GM18858 (cell line): Measurements from ENCODE around the gene S100A12.

Experiments
- ATAC-seq: cut with Tn5 transposase; IDR thresholded peaks from one replicate; pipeline ENCODE4 v1.9.1; 2021; ENCODE audit not compliant: unreplicated experiment

Gene S100A12

DNA sequence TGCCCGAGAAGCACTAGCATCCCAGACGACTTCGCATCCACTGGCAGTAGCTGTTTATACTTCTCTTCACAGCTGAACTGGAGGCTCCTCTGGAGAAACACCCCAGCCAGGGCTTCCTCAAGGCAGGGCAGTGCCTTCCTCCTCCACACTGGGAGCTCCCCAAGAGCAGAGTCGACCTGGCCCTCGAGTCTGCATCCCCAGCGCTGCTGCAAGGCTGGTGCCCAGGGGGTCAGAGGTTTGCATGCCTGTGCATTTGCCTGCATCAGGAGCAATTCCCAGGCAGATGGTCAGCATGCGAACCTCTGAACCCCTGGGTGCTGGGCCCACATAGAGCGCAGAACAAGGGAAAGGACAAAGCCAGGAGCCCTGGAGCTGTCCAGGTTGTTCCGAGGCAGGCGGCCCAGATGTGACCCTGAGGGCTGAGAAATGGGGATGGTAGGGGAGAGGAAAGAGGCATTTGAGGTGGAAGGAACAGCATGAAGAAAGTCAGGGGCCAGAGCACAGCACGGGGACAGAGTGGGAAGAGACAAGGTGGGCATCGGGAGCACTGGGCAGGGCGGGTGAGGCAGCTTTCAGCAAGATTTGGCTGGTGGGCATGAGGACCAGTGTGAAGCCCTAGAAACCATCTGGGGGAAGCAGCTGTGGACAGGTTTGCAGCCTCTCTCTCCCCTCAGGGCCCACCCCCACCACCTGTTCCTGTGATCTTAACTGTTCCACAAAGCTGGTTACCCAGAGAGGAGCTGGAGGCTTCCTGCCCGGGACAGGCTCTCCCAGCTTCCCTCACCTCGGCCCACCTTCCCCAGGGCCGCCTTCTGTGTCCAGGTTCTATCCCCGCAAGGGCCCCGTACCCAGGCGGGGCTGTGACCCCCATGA lies 21.9 kb upstream of the S100A12 start:
- ATAC-seq: no peak

DNA sequence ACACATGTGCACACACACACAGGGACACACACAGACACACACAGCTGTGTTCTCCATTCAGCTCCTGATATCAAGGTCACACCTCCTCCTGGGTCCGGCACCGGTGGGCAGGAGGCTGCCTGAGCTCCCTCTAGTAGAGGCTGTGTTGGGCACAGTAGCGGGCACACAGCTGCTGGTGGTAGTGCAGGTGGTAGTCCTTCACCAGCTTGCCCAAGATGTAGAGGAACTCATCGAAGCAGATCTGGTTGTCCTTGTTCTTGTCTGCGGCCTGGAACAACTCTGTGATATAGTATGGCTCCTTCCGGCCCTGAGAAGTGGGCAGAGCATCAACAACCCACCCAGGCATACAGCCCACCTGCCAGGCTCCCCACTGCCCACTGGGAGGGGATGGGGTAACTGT lies 21.0 kb upstream of the S100A12 start:
- ATAC-seq: no peak

DNA sequence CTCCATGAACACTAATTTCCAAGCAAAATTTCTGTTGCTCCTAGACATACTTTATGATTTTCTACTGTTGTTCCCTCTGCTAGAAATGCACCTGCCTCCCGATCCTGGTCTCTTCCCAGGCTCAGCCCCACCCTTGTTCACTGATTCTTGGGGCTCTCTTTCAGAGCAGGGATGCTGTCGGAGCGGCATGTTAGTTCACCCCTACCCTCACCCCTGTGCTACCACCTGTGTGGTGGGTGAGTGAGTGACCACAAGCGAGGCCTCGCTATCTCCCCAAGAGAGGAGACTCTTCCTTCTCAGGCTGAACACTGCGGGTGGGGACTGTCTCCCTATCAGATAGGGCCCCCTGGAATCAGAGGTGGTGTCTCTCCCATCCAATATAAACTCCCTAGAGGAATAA lies 20.4 kb upstream of the S100A12 start:
- no peak for ATAC-seq

DNA sequence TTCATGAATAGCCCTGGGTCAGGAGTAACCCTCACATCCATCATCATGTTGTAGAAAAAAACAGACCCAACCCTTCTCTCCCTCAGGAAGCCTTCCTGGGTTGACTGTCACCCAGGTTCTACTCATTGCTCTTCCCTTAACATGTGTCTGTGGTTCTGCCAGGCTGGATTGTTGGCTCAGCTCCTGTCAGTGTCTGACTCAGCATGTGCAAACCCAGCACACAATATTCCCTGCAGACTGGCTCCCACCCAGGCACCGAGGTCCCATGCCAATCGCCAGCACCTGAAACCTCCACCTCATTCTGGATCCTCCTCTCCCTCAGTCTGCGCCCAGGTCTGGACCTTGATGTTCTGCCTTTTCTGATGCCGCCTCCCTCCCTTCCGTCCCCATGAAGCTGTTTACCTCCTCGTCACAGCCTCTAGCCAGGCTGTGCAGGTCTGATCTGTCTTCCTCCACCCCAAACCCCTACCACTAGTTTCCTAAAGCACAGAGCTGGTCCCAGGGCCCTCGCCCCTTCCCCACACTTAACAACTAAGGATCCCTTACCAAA lies 19.8 kb upstream of the S100A12 start:
- ATAC-seq: no peak

DNA sequence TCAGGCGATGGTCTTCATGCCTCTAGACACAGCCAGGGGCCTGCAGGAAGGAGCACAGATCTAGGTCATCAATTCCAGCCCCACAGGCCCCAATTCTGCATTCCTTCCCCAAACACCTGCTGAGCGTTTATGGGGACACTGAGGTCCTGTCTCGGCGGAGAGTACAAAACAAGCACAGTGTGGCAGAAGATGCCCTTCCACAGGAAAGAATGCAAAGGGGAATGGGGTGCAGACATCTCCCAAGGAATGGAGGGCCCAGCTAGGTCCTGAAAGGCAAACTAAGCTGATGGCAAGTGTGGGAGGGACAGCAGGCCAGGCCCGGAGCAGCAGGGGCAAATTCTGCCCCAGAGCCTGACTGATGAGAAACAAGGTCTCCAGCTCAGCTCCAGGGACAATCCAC lies 19.0 kb upstream of the S100A12 start:
- no peak for ATAC-seq

DNA sequence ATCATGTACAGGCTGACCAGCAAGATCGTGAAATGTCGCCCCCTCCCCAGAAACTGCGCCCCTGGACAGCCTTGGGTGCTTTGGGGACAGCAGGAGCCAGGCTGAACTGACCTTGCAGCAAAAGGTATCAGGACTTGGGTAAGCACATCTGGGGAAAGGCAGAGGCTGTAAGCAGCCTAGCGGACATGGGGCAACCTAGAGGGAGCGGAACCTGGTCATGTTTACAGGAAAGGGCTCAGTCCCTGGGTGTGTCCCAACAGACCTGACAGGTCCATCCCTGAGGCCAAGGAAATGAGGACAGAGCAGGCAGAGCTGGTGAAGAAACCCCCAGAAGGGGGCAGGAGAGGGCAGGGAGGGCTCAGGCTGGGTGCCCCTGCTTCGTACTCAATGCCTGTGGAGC lies 18.5 kb upstream of the S100A12 start:
- no peak for ATAC-seq

DNA sequence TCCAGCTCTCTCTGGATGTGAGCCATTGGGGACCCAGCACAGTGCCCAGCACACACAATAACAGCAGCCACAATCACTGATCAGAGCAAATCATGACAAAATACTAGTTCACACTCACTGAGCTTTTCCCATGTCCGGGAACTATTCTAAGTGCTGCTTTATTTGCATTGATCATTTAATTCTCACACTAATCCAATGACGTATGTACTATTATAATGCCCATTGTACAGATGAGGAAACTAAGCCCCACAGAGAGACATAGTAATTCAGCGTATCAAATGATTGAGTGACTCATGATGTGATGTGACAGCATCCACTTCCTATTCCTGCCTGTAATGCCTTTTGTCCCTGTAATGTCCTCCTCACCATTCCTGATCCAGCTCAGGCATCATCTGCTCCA lies 17.4 kb upstream of the S100A12 start:
- ATAC-seq: no peak

DNA sequence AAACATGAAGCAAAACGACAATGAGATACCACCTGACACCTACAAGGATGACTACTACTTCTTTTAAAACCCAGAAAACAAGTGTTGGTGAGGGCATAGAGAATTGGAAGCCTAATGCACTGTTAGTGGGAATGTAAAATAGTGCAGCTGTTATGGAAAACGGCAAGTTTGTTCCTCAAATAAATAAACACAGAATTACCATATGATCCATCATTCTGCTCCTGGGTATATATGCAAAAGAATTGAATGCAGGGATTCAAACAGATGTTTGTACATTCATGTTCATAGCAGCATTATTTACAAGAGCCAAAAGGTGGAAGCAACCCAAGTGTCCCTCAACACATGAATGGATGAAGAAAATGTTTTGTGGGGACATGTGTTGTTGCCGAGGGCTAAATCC lies 16.8 kb upstream of the S100A12 start:
- ATAC-seq: no peak

DNA sequence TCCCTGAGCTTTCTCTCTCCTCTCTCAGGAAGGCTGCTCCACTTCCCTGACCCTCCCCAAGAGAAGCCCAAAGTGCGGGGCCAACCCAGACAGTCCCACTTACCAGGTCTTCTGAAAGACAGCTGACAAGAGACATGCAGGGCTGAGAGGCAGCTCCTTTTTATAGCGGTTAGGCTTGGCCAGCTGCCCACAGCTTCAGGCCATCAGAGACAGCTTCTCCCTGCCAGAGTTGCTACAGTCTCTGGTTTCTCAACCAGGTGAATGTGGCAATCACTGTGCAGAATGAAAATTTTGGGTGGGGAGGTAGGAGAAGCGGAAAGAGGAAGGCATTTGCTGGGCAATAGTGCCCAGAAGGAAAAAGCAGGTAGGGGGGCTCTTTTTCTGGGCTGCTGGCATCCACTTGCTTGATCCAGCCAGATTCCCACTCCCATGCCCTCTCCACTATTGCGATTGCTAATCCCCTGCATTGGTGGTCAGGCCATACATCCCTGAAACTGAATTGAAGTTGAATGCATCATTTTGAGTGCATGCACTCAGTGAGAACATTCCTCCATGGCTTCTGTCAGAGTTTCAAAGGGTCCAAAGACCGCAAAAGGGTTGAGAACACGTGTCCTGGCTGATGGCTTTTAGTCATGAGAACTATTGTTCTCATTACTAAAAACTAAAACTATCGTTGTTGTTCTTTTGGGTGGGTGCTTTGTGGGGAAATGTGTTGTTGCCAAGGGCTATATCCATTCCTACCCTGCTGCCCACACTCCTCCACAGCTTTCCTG lies 15.7 kb upstream of the S100A12 start, which contains the start of gene S100A8:
TSS of gene S100A8 (minus strand) at position 136 of the 773 bp plus-strand sequence. CDS start 538 bp downstream, outside the sequence.
- no peak for ATAC-seq

DNA sequence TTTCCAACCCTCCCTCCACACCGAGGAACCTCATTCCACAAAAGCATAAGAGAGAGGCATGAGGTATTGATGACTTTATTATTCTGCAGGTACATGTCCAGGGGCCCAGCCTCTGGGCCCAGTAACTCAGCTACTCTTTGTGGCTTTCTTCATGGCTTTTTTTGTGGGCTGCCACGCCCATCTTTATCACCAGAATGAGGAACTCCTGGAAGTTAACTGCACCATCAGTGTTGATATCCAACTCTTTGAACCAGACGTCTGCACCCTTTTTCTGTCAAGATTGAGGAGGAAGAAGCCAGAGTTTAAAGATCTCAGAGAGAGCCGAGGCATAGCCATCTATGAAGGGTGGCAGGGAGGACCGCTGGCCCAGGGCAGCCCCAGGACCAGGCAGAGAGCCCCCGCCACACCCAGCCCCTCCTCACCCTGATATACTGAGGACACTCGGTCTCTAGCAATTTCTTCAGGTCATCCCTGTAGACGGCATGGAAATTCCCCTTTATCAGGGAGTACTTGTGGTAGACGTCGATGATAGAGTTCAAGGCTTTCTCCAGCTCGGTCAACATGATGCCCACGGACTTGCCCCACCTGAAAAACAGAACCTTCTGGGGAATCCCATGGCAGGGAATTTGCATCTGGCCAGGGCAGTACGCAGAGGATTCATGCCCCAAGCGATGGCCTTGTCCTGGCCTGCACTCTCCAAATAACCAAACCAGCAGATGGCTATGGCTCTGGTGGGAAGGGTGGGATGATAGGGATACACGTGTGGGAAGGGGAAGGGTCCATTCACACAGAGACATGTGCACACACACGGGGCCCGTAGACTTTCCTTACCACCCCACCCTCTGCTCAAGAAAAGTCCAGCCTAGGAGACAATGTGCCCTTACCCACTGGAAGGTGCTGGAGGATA lies 14.8 kb upstream of the S100A12 start:
- ATAC-seq: no peak

DNA sequence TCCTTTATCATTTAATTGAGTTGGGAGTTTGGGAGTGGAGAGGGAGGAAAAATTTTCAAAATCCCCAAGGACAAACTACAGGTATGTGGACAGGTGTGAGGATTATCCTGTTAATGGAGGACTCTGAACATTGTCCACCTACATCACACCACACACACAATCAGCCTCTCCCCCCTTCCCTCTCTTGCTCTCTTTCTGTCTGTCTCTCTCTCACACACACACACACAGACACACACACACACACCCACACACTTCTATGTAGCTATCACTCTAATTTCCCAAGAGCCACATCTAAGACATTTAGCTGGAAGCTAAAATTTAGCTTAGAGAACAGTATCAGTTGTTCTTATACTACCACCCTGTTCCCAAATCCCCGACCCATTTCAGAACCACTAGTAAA lies 14.0 kb upstream of the S100A12 start:
- no peak for ATAC-seq

DNA sequence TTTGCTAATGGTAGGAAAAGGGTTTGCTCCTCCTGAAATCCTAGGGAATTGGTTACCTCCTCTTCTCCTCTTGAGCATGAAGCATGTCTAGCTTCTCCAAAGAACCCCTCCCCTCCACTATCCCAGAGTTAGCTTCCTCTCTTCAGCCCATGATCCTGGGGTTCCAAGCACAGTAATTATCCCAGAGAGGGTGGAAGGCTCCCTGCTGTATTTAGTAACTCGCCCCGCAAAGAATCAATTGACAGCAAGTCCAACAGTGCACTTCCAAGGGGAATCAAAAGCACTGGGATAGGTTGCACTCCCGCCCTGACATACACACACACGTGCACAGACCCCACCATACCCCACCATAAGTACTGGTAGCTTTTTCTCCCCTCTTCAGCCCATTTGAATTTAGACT lies 12.4 kb upstream of the S100A12 start:
- no peak for ATAC-seq

DNA sequence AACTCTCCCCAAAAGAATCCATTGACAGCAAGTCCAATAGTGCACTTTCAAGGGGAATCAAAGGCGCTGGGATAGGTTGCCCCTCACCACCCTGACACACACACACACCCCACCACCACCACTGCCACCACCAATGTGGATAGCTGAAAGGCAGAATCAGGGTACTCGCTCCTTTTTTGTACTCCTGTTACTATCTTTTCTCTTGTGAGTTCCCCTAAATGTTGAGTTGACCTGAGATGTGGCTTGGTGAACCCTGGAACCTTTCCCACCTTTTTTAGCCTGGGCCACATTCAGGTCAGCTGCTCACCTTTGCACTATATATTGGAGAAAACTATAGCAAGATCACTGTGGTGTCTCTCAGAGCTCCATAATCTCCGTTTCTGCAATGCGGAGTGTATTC lies 11.6 kb upstream of the S100A12 start:
- no peak for ATAC-seq

DNA sequence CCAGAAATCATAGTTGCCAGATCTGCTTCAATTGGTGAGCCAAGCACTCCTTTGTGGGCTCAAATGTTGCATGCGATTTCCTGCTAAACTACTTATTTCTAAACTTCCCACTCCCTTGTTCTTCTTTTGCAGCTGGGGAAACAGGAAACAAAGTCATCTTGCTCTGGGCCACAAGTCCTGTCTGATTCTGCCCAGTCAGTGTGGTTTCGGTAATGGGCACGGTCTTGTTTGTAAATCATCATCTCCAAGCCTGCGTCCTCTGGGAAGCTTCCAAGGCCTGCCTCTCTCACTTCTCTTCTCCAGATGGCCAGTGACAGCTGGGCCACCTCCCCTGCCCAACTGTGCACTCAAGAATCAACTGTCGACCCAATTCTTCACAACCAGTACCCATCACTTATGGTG lies 11.1 kb upstream of the S100A12 start:
- no peak for ATAC-seq

DNA sequence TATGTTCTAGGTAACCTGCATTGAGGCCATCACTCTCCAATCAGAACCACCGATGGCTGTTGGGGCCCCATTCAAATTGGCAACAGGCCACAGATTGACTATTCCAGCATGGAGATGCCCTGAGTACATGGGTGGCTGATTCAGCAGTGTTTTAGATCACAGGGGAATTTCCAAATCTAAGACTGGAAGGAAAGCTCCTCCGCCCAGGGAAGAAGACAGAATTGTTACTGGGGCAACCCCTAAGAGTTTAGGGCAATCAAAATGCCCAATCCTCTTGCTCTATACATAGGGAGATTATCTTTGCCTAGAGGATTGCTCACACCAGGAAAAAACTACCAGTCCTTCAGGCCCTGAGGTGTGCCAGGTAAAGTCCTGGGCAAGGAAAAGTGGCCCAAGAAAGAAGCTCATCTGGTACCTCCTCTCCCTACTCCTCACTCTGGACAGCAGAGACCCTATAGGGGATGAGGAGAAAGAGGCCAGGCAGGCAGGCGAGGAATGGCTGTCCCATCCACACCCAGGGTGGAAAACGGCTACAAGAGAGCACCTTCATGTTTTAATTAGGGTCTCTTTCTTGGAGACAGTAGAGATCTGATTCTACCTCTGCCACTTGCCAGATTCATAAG lies 9.6 kb upstream of the S100A12 start:
- ATAC-seq: no peak

DNA sequence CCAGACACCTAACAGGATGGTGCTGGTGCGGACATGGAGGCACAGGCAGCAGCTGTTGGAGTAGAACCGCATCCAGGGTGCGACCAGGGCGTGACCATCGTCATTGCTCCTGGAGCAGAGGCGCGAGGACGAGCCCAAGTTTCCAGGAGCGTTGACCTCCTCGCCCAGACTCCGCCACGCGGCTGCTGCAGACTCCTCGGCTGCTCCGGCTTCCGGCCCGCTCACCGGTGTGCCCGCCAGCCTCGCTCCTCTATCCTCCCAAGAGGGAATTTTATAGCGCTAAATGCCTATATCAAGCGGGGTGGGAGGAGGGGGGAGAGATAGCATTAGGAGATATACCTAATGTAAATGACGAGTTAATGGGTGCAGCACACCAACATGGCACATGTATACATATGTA lies 5.3 kb upstream of the S100A12 start:
- no peak for ATAC-seq

DNA sequence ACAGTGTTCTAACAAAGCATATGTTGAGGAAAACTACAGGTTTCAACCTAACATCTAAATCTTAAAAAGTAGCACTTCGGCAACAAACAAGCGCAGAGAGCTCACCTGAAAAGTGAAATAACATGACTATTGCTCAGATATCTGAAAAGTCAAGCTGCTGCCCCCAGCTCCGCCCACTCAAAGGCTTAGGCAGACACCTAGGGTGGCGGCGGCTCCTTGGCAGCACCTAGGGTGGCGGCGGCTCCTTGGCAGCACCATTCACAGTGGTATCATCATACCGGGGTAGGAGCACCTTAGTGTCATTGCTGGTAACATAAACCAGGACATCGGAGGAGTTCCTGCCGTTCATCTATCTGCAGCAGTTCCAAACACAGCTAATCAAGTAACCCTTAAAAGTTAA lies 4.2 kb upstream of the S100A12 start:
- ATAC-seq: no peak

DNA sequence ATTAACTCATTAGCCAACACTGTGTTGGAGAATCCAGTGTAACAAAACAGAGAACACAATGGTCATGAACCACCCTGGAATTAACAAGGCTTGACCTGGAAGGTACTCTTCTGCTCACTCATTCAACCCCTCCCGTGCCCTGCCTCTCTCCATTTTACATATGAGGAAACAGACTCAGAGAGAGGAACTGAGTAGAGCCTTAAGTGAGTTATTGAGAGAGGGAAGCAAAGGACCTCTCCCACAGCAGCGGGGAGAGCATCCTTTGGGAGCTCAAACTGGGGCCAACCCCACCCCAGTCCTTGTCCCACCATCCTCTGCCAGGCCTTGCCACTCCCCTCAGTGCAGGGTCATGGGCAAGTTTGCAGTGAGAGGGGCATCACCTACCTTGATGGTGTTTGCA lies 1.4 kb downstream of the S100A12 start:
- ATAC-seq: no peak

DNA sequence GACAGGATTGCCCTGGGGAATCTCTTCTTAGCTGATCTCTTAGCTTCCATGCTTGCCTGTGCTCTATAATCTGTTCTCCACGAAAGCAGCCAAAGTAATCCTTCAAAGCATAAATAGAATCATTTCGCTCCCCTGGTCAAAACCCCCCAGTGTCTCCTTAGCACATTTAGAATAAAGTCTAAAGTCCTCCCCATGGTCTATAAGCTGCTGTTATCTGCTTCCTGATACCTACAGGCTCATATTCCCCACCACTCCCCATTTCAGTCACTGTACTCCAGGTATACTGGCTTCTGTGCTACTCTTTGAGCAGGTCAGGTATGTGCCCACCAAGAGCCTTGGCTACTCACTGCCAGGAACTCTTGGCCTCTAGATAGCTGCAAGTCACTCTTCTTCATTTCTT lies 2.9 kb downstream of the S100A12 start:
- no peak for ATAC-seq

DNA sequence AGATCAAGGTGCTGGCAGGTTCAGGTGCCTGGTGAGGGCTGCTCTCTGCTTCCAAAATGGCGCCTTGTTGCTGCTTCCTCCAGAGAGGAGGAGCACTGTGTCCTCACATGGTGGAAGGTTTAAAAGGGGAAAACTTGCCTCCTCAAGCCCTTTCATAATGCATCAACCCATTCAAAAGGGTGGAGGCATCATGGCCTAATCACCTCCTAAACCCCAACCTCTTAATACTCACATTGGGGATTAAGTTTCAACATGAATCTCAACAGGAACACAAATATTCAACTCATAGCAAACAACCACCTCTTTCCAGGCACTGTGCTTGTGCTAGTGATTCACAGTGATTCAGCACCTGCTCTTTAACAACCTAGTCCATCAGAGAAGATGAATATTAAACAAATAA lies 4.2 kb downstream of the S100A12 start:
- ATAC-seq: no peak

DNA sequence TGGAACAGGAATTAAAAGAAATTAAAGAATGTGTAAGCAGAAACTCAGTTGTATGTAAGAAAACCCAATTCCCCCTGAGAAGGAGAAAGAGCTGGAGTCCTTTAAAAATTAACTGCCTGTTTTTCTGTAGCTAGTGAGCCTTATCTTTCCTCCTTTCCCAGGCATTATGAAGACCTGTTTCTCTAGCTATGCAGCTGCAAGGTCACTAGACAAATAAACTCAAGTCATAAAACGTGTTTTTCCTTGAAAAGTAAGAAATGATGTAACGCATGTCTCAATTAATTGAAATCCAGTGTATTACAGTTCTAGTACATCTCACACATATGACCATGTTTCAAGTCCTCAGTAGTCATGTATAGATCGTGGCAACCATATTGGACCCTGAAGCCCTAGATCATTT lies 5.3 kb downstream of the S100A12 start:
- ATAC-seq: no peak
